Measurements from ENCODE around the gene SMIM3. TPM values are rescaled to one million over a fixed set of nuclear protein-coding genes. Genes with fewer than 3 reads are reported as not detected.

Gene SMIM3
- total and polyA plus RNA-seq, 10 of the 15 experiments (the other 5 are each of a cell fraction or from before 2014, with no cell fraction given), result 1.0 to 14.3 (median 7.7) TPM

DNA sequence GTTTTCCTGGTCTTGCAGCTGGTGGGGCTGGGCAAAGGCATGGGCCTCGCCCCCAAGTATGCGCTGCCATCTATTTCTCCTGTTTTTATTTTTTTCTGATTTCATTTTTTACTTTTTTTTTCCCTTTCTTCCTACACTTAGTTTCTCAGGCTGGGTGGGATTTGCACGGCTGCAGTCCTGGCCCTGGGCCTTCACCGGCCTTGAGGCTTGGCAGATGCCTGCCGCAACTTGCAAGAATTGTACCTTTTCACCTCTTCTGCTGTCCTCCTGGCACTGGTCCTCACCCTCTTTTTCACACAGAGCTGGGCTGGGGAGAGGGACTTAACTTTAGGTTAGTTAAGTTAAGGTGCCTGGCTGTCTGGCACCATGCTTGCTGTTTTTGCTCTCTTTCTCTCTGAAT lies 57.5 kb downstream of the SMIM3 start:
- 91% methylated on average over 5 of the region's 5 CpGs for WGBS (ENCODE audit: insufficient coverage, insufficient replicate concordance, low lambda C conversion rate, missing lambda C conversion rate)
- no peaks in the 10 kb centered on the region for H3K36me3 ChIP-seq (ENCODE audit: control insufficient read depth in 2 of 2, insufficient read depth in 2 of 2, low read length in 1 of 2)
- H3K4me2 ChIP-seq (ENCODE audit: control insufficient read depth, insufficient read depth), result no peak overlapping the region
- no peaks in the 10 kb centered on the region for H4K20me1 ChIP-seq (ENCODE audit: control insufficient read depth, insufficient read depth)
- H3K79me2 ChIP-seq (ENCODE audit: control insufficient read depth, insufficient read depth, low read length), result no peaks in the 10 kb centered on the region
- ATAC-seq (no peak), DNase-seq (ENCODE audit: low read depth, low spot score) (no peak), FAIRE-seq (no peak)
- POLR2A ChIA-PET, result no interaction called here
- peaks cover 1% of the 10 kb centered on the region; the same call in 2 of the 3 replicates for H3K9me3 ChIP-seq (replicated peaks; ENCODE audit: control insufficient read depth, insufficient read depth, low read length)
- H3K27me3 ChIP-seq (replicated peaks in 1 of 2; ENCODE audit: control insufficient read depth in 2 of 2, insufficient read depth in 2 of 2, low read length in 1 of 2), result no peaks in the 10 kb centered on the region
- no TSS peak for BruUV-seq (replicated peaks)
- no peak overlapping the region for H3K4me3 ChIP-seq
- RAD21 ChIA-PET (ENCODE audit: unreplicated experiment), result no interaction called here
- intact Hi-C loops (cut with micrococcal nuclease; ENCODE audit: unreplicated experiment) (no loop called here), in situ Hi-C loops (cut with MboI) (no loop called here)
- TF ChIP-seq KAT2A (conservative IDR thresholded peaks at IDR 0.05; ENCODE audit: control insufficient read depth, low read depth, low read length) (no peak), ZBED1 (IDR thresholded peaks at IDR 0.05; ENCODE audit: borderline replicate concordance) (no peak), RFX5 (IDR thresholded peaks at IDR 0.05; ENCODE audit: low read depth, low read length) (no peak), NFYA (IDR thresholded peaks at IDR 0.05; ENCODE audit: borderline replicate concordance, low read depth, low read length) (no peak), YY1 (IDR thresholded peaks at IDR 0.05; ENCODE audit: low read depth, low read length) (no peak), HCFC1 (IDR thresholded peaks at IDR 0.05; ENCODE audit: low read length) (no peak), CEBPZ (IDR thresholded peaks at IDR 0.05; ENCODE audit: low read depth, low read length) (no peak)
- TF ChIP-seq, protein P1, sequence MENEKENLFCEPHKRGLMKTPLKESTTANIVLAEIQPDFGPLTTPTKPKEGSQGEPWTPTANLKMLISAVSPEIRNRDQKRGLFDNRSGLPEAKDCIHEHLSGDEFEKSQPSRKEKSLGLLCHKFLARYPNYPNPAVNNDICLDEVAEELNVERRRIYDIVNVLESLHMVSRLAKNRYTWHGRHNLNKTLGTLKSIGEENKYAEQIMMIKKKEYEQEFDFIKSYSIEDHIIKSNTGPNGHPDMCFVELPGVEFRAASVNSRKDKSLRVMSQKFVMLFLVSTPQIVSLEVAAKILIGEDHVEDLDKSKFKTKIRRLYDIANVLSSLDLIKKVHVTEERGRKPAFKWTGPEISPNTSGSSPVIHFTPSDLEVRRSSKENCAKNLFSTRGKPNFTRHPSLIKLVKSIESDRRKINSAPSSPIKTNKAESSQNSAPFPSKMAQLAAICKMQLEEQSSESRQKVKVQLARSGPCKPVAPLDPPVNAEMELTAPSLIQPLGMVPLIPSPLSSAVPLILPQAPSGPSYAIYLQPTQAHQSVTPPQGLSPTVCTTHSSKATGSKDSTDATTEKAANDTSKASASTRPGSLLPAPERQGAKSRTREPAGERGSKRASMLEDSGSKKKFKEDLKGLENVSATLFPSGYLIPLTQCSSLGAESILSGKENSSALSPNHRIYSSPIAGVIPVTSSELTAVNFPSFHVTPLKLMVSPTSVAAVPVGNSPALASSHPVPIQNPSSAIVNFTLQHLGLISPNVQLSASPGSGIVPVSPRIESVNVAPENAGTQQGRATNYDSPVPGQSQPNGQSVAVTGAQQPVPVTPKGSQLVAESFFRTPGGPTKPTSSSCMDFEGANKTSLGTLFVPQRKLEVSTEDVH (IDR thresholded peaks at IDR 0.05; ENCODE audit: low read depth, partially characterized antibody), result no peak
- CTCF ChIA-PET, result no interaction called here
- no peaks in the 10 kb centered on the region for H3K4me1 ChIP-seq (ENCODE audit: control insufficient read depth, insufficient read depth, low read length)
- no peak overlapping the region for H2AFZ ChIP-seq (ENCODE audit: control insufficient read depth, low read depth, low read length)
- no peak overlapping the region for H3K27ac ChIP-seq (ENCODE audit: control insufficient read depth, insufficient read depth)
- SMC1A ChIA-PET (ENCODE audit: uncharacterized antibody, unreplicated experiment), result no interaction called here
- no peak overlapping the region for H3K9ac ChIP-seq (ENCODE audit: control insufficient read depth, insufficient read depth, low read length)

All from GM12878 (cell line).